ENCODE results near the gene CLSTN1.
"Not testable (repeated sequence)": the region's sequence is repeated elsewhere in the genome, so short reads cannot be mapped to it uniquely, and the experiment has no call there.

Gene CLSTN1

GRCh38 chr1:9793291-9793690 lies 30.5 kb downstream of the CLSTN1 start:
- Histone ChIP-seq H3K4me3 (ENCODE audit: low read length in 2 of 2) (no peak overlapping the region), H3K4me1 (ENCODE audit: control insufficient read depth in 2 of 2, insufficient read depth in 1 of 2, low read depth in 1 of 2, low read length in 2 of 2) (peaks cover 11 to 18% of the 10 kb centered on the region in 2 donors), H3K9ac (ENCODE audit: low read depth, low read length, poor library complexity) (no peak overlapping the region), H2BK5ac (ENCODE audit: low read length) (no peak overlapping the region), H3K9me3 (replicated peaks in 1 of 2; ENCODE audit: control insufficient read depth in 2 of 2, insufficient read depth in 1 of 2, low read depth in 1 of 2, low read length in 2 of 2) (peaks cover 2 to 14% of the 10 kb centered on the region in 2 donors), H2BK12ac (ENCODE audit: low read length) (no peak overlapping the region), H3K4ac (ENCODE audit: low read length) (no peak overlapping the region), H2BK120ac (ENCODE audit: low read depth, low read length) (no peak overlapping the region), H3K27ac (replicated peaks; ENCODE audit: low read length) (peak overlapping the region; percentile 13), H4K8ac (ENCODE audit: low read depth, low read length) (no peak overlapping the region), H3K18ac (ENCODE audit: low read length) (no peak overlapping the region), H4K91ac (ENCODE audit: low read depth, low read length, poor library complexity) (no peak overlapping the region), H3K36me3 (replicated peaks in 1 of 2; ENCODE audit: control insufficient read depth in 2 of 2, insufficient read depth in 2 of 2, low read length in 2 of 2) (peaks cover 0 to 5% of the 10 kb centered on the region in 2 donors), H2BK15ac (ENCODE audit: low read length) (no peak overlapping the region), H3K27me3 (ENCODE audit: control insufficient read depth in 3 of 3, insufficient read depth in 3 of 3, low read depth in 1 of 3, low read length in 3 of 3) (no peaks in the 10 kb centered on the region), H2AFZ (ENCODE audit: low read length) (no peak overlapping the region), H3K23ac (ENCODE audit: low read depth, low read length, poor library complexity) (no peak overlapping the region), H3K14ac (ENCODE audit: low read length) (no peak overlapping the region), H3K4me2 (ENCODE audit: insufficient read depth, low read length, poor library complexity, severe bottlenecking) (no peak overlapping the region), H3K79me1 (ENCODE audit: low read depth, low read length) (peaks cover 10% of the 10 kb centered on the region), H2AK5ac (ENCODE audit: low read depth, low read length) (no peak overlapping the region)
- no peak for DNase-seq (ENCODE audit: low spot score)
- WGBS, 2 donors (ENCODE audit: extremely low coverage in 2 of 2, insufficient read length in 2 of 2, insufficient replicate concordance in 1 of 2), result no CpG with 5 or more reads among the region's 15 CpGs

DNA sequence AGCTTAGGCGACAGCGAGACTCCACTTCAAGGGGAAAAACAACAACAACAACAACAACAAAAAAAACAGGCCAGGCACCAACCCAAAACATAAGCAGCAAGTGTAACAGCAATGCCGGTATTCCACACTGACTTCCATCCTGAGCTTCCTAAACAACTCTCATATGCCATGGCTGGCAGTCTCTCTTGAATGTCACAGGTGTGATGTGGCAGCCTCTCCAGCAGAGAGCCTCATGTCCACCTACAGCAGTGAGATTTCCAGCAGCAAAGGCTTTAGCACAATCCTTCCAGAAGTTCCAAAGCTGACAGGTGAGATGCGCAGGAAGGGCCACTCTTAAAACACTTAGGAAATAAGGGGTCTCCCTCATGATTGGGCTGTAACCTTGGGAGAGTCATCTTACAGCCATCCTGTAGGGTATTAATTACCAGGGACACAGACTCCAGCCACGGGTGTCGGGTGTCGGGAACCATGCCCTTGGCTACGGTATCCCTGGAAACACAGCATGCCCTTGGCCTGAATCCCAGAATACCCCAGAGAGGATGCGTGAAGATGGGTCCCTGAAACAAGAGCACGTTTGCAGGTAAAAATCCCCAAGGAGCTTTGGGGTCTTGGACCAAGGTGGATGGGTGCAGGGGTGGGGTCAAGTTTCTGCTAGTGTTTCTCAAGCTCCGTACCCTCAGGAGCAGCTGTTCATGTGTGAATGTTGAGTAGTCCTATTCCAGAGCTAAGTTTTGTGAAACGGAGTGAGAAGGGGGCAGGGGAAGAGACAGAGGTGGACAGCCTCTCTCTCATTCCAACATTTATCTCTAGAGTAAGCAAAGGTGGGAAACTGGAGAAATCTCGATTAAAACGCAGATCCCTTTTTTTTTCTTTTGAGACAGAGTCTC lies 31.4 kb downstream of the CLSTN1 start:
- H3K4me3 ChIP-seq (ENCODE audit: low read length in 2 of 2), result no peak overlapping the region
- H2AFZ ChIP-seq (ENCODE audit: low read length), result no peak overlapping the region
- no peak overlapping the region for H2BK120ac ChIP-seq (ENCODE audit: low read depth, low read length)
- no peaks in the 10 kb centered on the region for H3K27me3 ChIP-seq (ENCODE audit: control insufficient read depth in 3 of 3, insufficient read depth in 3 of 3, low read depth in 1 of 3, low read length in 3 of 3)
- no peak overlapping the region for H2BK15ac ChIP-seq (ENCODE audit: low read length)
- DNase-seq (ENCODE audit: low spot score), result no peak
- no peak overlapping the region for H2AK5ac ChIP-seq (ENCODE audit: low read depth, low read length)
- H3K4me2 ChIP-seq (ENCODE audit: insufficient read depth, low read length, poor library complexity, severe bottlenecking), result no peak overlapping the region
- no peak overlapping the region for H2BK12ac ChIP-seq (ENCODE audit: low read length)
- H3K79me1 ChIP-seq (ENCODE audit: low read depth, low read length), result peaks cover 9% of the 10 kb centered on the region
- peaks cover 2 to 14% of the 10 kb centered on the region in 2 donors for H3K9me3 ChIP-seq (replicated peaks in 1 of 2; ENCODE audit: control insufficient read depth in 2 of 2, insufficient read depth in 1 of 2, low read depth in 1 of 2, low read length in 2 of 2)
- H4K8ac ChIP-seq (ENCODE audit: low read depth, low read length), result no peak overlapping the region
- no peak overlapping the region for H3K4ac ChIP-seq (ENCODE audit: low read length)
- H4K91ac ChIP-seq (ENCODE audit: low read depth, low read length, poor library complexity), result no peak overlapping the region
- no peak overlapping the region for H2BK5ac ChIP-seq (ENCODE audit: low read length)
- no peak overlapping the region for H3K27ac ChIP-seq (replicated peaks; ENCODE audit: low read length)
- no CpG with 5 or more reads among the region's 14 CpGs for WGBS, 2 donors (ENCODE audit: extremely low coverage in 2 of 2, insufficient read length in 2 of 2, insufficient replicate concordance in 1 of 2)
- no peak overlapping the region for H3K14ac ChIP-seq (ENCODE audit: low read length)
- H3K23ac ChIP-seq (ENCODE audit: low read depth, low read length, poor library complexity), result no peak overlapping the region
- peaks cover 11 to 18% of the 10 kb centered on the region in 2 donors for H3K4me1 ChIP-seq (ENCODE audit: control insufficient read depth in 2 of 2, insufficient read depth in 1 of 2, low read depth in 1 of 2, low read length in 2 of 2)
- no peak overlapping the region for H3K9ac ChIP-seq (ENCODE audit: low read depth, low read length, poor library complexity)
- H3K18ac ChIP-seq (ENCODE audit: low read length), result no peak overlapping the region
- peaks cover 0 to 10% of the 10 kb centered on the region in 2 donors for H3K36me3 ChIP-seq (replicated peaks in 1 of 2; ENCODE audit: control insufficient read depth in 2 of 2, insufficient read depth in 2 of 2, low read length in 2 of 2)

GRCh38 chr1:9789700-9790099 lies 34.1 kb downstream of the CLSTN1 start:
- no CpG with 5 or more reads among the region's 4 CpGs for WGBS, 2 donors (ENCODE audit: extremely low coverage in 2 of 2, insufficient read length in 2 of 2, insufficient replicate concordance in 1 of 2)
- H2BK120ac ChIP-seq (ENCODE audit: low read depth, low read length); H2BK5ac ChIP-seq (ENCODE audit: low read length); H2AK5ac ChIP-seq (ENCODE audit: low read depth, low read length); H3K4me2 ChIP-seq (ENCODE audit: insufficient read depth, low read length, poor library complexity, severe bottlenecking); H4K91ac ChIP-seq (ENCODE audit: low read depth, low read length, poor library complexity); H3K27ac ChIP-seq (replicated peaks; ENCODE audit: low read length); H3K79me1 ChIP-seq (ENCODE audit: low read depth, low read length); H2AFZ ChIP-seq (ENCODE audit: low read length); H2BK12ac ChIP-seq (ENCODE audit: low read length); H4K8ac ChIP-seq (ENCODE audit: low read depth, low read length); H3K27me3 ChIP-seq (ENCODE audit: control insufficient read depth in 3 of 3, insufficient read depth in 3 of 3, low read depth in 1 of 3, low read length in 3 of 3); H3K9ac ChIP-seq (ENCODE audit: low read depth, low read length, poor library complexity); H3K4me3 ChIP-seq (ENCODE audit: low read length in 2 of 2); H3K23ac ChIP-seq (ENCODE audit: low read depth, low read length, poor library complexity); H3K18ac ChIP-seq (ENCODE audit: low read length); H3K14ac ChIP-seq (ENCODE audit: low read length); H3K4ac ChIP-seq (ENCODE audit: low read length); H2BK15ac ChIP-seq (ENCODE audit: low read length); DNase-seq (ENCODE audit: low spot score): not testable (repeated sequence)
- Histone ChIP-seq H3K9me3 (replicated peaks in 1 of 2; ENCODE audit: control insufficient read depth in 2 of 2, insufficient read depth in 1 of 2, low read depth in 1 of 2, low read length in 2 of 2) (peaks cover 2 to 14% of the 10 kb centered on the region in 2 donors), H3K4me1 (ENCODE audit: control insufficient read depth in 2 of 2, insufficient read depth in 1 of 2, low read depth in 1 of 2, low read length in 2 of 2) (peaks cover 14 to 18% of the 10 kb centered on the region in 2 donors), H3K36me3 (replicated peaks in 1 of 2; ENCODE audit: control insufficient read depth in 2 of 2, insufficient read depth in 2 of 2, low read length in 2 of 2) (peaks cover 0 to 10% of the 10 kb centered on the region in 2 donors)

DNA sequence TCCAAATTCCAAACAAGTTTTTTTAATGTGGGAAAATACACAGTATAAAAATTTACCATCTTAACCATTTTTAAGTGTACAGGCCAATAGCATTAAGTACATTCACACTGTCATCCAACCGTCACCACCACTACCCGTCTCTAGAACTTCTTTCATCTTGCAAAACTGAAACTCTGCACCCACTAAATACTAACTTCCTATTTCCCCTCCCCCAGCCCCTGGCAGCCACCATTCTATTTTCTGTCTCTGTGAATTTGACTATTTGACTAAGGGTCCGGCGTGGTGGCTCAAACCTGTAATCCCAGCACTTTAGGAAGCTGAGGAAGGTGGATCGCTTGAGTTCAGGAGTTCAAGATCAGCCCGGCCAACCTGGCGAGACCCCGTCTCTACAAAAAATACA lies 36.1 kb downstream of the CLSTN1 start:
- no peak overlapping the region for H3K18ac ChIP-seq (ENCODE audit: low read length)
- H3K4ac ChIP-seq (ENCODE audit: low read length), result no peak overlapping the region
- H4K91ac ChIP-seq (ENCODE audit: low read depth, low read length, poor library complexity), result no peak overlapping the region
- WGBS, 2 donors (ENCODE audit: extremely low coverage in 2 of 2, insufficient read length in 2 of 2, insufficient replicate concordance in 1 of 2), result no CpG with 5 or more reads among the region's 8 CpGs
- H2BK15ac ChIP-seq (ENCODE audit: low read length), result no peak overlapping the region
- no peak overlapping the region for H3K27ac ChIP-seq (replicated peaks; ENCODE audit: low read length)
- peaks cover 7 to 9% of the 10 kb centered on the region in 2 donors for H3K4me1 ChIP-seq (ENCODE audit: control insufficient read depth in 2 of 2, insufficient read depth in 1 of 2, low read depth in 1 of 2, low read length in 2 of 2)
- peaks cover 2 to 14% of the 10 kb centered on the region in 2 donors for H3K9me3 ChIP-seq (replicated peaks in 1 of 2; ENCODE audit: control insufficient read depth in 2 of 2, insufficient read depth in 1 of 2, low read depth in 1 of 2, low read length in 2 of 2)
- peaks cover 10% of the 10 kb centered on the region for H3K79me1 ChIP-seq (ENCODE audit: low read depth, low read length)
- H3K23ac ChIP-seq (ENCODE audit: low read depth, low read length, poor library complexity), result no peak overlapping the region
- no peaks in the 10 kb centered on the region for H3K27me3 ChIP-seq (ENCODE audit: control insufficient read depth in 3 of 3, insufficient read depth in 3 of 3, low read depth in 1 of 3, low read length in 3 of 3)
- H2BK5ac ChIP-seq (ENCODE audit: low read length), result no peak overlapping the region
- H2AK5ac ChIP-seq (ENCODE audit: low read depth, low read length), result no peak overlapping the region
- H3K14ac ChIP-seq (ENCODE audit: low read length), result no peak overlapping the region
- H3K36me3 ChIP-seq (replicated peaks in 1 of 2; ENCODE audit: control insufficient read depth in 2 of 2, insufficient read depth in 2 of 2, low read length in 2 of 2), result peaks cover 0 to 10% of the 10 kb centered on the region in 2 donors
- no peak for DNase-seq (ENCODE audit: low spot score)
- H2BK120ac ChIP-seq (ENCODE audit: low read depth, low read length), result no peak overlapping the region
- no peak overlapping the region for H3K4me2 ChIP-seq (ENCODE audit: insufficient read depth, low read length, poor library complexity, severe bottlenecking)
- H3K9ac ChIP-seq (ENCODE audit: low read depth, low read length, poor library complexity), result no peak overlapping the region
- H3K4me3 ChIP-seq (ENCODE audit: low read length in 2 of 2), result no peak overlapping the region
- no peak overlapping the region for H2AFZ ChIP-seq (ENCODE audit: low read length)
- no peak overlapping the region for H4K8ac ChIP-seq (ENCODE audit: low read depth, low read length)
- H2BK12ac ChIP-seq (ENCODE audit: low read length), result no peak overlapping the region

Data from neuronal stem cell (in vitro differentiated cells).